HL-60/S4 (cell line): ENCODE measurements around the gene CDKN2B.

Experiments used
- in situ Hi-C: fragments of 300-500 bp; cut with MboI; formaldehyde crosslinking; loops from 2 replicates; pipeline ENCODE4 v1.14.3; 2022; ENCODE audit warnings: low sequenced_read_pairs

The CDKN2B gene

DNA sequence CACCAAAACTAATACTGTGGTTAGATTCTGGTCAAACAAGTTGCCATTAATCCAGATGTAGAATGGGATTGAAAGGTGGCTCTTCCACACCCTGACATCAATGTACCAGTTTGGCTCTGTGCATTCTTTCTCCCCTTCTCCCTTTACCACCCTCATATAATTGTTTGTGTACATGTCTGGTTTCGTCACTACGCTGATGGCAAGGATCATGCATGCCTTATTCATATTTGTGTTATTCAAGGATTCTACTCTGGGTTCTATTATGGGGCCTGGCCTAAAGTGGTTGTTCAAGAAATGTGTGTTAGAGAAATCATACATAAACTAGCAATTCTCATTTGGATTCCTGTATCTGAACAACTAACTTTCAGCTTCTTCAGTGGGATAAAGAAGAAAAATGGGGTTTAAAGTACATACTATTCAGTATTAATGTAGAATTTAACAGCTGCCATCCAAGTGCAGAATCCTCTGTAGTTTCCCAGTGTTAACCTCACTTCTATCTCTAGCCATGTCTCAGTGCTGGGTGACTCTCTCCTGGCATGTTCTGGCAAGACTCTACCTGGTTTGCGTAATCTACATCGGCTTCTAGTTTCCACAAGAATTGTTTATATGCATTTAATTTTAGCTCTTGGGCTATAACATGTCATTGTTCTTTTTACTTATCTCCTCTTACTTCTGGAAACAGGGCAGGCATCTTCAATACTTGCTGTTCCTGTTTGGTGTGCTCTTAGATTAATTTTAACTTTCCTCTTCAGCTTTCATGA is 27.9 kb upstream of the CDKN2B start:
- in situ Hi-C loops, result no loop called here

DNA sequence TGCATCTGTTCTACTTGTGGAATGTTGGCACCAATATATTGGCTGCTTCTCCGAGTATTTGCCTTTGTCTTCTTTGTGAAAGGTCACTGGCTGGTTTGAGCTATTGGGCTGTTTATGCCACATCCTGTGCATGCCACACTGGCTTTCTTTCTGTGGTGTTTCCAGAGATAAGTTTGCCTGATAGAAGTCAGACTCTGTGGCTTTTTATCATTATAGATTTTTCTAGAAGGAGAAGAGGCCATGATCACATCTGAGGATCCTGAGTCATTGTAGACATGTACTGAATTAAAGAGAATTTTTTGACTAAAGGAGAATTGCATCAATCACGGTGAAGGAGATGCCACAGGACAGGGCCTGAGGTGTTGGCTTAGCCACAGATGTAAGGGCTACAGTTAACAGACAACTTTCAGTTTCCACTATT is 26.5 kb upstream of the CDKN2B start:
- in situ Hi-C loops, result no loop called here

DNA sequence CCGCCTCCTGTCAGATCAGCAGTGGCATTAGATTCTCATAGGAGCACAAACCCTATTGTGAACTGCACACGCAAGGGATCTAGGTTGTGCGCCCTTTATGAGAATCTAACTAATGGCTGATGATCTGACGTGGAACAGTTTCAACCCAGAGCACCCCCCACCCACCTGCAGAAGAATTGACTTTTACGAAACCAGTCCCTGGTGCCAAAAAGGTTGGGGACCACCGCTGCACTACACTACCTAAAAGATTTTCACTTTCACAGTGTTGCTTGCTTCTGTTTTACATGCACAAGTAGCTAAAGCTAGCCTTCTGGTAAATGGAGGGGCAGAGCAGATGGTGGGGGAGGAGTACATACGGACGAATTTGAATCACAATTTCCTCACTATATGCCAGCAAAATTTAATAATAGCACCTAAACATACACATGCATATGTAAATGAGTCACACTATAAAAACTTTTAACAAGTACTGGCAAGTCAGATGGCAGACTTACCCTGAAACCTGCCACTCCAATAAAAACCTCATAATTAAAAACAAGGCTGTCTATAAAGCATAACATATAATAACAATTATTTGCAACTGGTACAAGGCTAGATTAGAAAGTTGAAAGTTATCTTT is 24.0 kb upstream of the CDKN2B start:
- in situ Hi-C loops, result no loop called here

GRCh38 chr9:22031655-22032411 is 22.7 kb upstream of the CDKN2B start:
- in situ Hi-C loops, result no loop called here

GRCh38 chr9:22030101-22030598 is 21.0 kb upstream of the CDKN2B start:
- in situ Hi-C loops, result no loop called here

GRCh38 chr9:22029231-22029630 is 20.1 kb upstream of the CDKN2B start:
- in situ Hi-C loops, result no loop called here

- in situ Hi-C loops, result no loop called here
Observed at GRCh38 chr9:22028394-22028793, 19.3 kb upstream of the CDKN2B start.

GRCh38 chr9:22026696-22027095 is 17.6 kb upstream of the CDKN2B start:
- in situ Hi-C loops, result no loop called here

DNA sequence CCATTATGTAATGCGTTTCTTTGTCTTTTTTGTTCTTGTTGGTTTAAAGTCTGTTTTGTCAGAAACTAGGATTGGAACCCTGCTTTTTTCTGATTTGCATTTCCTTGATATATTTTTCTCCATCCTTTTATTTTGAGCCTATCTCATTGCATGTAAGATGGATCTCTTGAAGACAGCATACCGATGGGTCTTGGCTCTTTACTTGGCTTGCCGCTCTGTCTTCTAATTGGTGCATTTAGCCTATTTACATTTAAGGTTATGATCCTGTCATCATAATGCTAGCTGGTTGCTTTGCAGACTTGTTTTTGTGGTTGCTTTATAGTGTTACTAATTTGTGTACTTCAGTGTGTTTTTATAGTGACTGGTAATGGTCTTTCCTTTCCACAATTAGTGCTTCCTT is 13.3 kb upstream of the CDKN2B start:
- in situ Hi-C loops, result loop anchor here (25.0 kb wide), 1 partner anchor 210 kb away; the partner anchor contains the start of gene MTAP

- in situ Hi-C loops, result loop anchor here (25.0 kb wide), 1 partner anchor 199 kb away; the partner anchor contains the start of gene MTAP
Observed at GRCh38 chr9:22010866-22011625, 1.9 kb upstream of the CDKN2B start.

- in situ Hi-C loops, result loop anchor here (25.0 kb wide), 1 partner anchor 197 kb away; the partner anchor contains the start of gene MTAP
Observed at GRCh38 chr9:22009506-22009867, 382 bp upstream of the CDKN2B start.

GRCh38 chr9:22008384-22008716 is 755 bp downstream of the CDKN2B start:
- in situ Hi-C loops, result loop anchor here (25.0 kb wide), 1 partner anchor 196 kb away; the partner anchor contains the start of gene MTAP

- in situ Hi-C loops, result loop anchor here (25.0 kb wide), 1 partner anchor 194 kb away; the partner anchor contains the start of gene MTAP
Observed at GRCh38 chr9:22005702-22006606, 3.2 kb downstream of the CDKN2B start.

- in situ Hi-C loops, result loop anchor here (25.0 kb wide), 1 partner anchor 193 kb away; the partner anchor contains the start of gene MTAP
Observed at GRCh38 chr9:22005021-22005701, 3.9 kb downstream of the CDKN2B start.

- in situ Hi-C loops, result loop anchor here (25.0 kb wide), 1 partner anchor 190 kb away; the partner anchor contains the start of gene MTAP
Observed at GRCh38 chr9:22002038-22002437, 7.1 kb downstream of the CDKN2B start.

- in situ Hi-C loops, result no loop called here
Observed at GRCh38 chr9:21998026-21998425, 11.1 kb downstream of the CDKN2B start.

DNA sequence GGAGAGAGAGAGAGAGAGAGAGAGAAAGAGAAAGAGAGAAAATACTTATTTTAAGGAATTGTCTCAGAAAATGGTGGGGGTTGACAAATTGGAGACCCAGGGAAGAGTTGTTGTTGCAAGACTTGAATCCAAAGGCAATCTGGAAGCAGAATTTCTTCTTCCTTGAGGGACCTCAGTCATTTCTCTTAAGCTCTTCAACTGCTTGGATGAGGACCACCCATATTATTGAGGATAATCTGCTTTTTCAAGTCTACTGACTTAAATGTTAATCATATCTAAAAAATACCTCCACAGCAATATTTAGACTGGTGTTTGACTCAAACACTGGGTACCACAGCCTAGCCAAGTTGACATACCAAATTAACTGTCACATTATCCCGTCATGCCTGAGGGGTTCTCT is 11.6 kb downstream of the CDKN2B start:
- in situ Hi-C loops, result no loop called here

- in situ Hi-C loops, result no loop called here
Observed at GRCh38 chr9:21996858-21997257, 12.2 kb downstream of the CDKN2B start.

GRCh38 chr9:21996438-21996837 is 12.7 kb downstream of the CDKN2B start:
- in situ Hi-C loops, result no loop called here
